Measurements from ENCODE around the gene MRGPRG.

GRCh38 chr11:3237119-3237518, 18.5 kb upstream of the MRGPRG start:
- TF ChIP-seq EZH2 (IDR thresholded peaks at IDR 0.05) = no peak
- no peak for TF ChIP-seq POLR2AphosphoS5 (IDR thresholded peaks at IDR 0.05; ENCODE audit: borderline replicate concordance, low read depth, low read length)
- TF ChIP-seq FOXP2 (optimal IDR thresholded peaks at IDR 0.05; ENCODE audit: control extremely low read depth, extremely low read length, insufficient read depth) = no peak

Data from SK-N-MC (cell line).